HCT116 (cell line): Measurements from ENCODE around the gene PHKB. TPM values are rescaled to one million over a fixed set of nuclear protein-coding genes. Genes with fewer than 3 reads are reported as not detected.

Source experiments
- ATAC-seq: fragments of 200-7000 bp; cut with Tn5 transposase; 2 replicates; pipeline ENCODE4 v1.9.1; 2020; ENCODE audit warnings: mild to moderate bottlenecking, moderate library complexity
- BruUV-seq: library from RNA; stranded (reverse); fragments of 400-500 nt; replicated peaks from 2 replicates; lab custom pipeline; 2021; lab: Mats Ljungman, UMichigan
- CTCF ChIA-PET: fragments of 300-600 bp; sonication (Branson Sonifier 250); formaldehyde crosslinking; loops from one replicate; lab custom pipeline; 2021; ENCODE audit warnings: antibody characterized with exemption; lab: Charles Lee
- POLR2A ChIA-PET: fragments of 300-600, 350-600 bp; sonication (Branson Sonifier 250); formaldehyde crosslinking; loops from one replicate; lab custom pipeline; 2021; ENCODE audit warnings: antibody characterized with exemption; lab: Charles Lee
- RAD21 ChIA-PET, 2 experiments: fragments of 300-600 bp; sonication (Branson Sonifier 250); formaldehyde crosslinking; loops; one replicate each; lab custom pipeline; 2023; ENCODE audit warnings: low total read pairs in 2 of 2; ENCODE audit not compliant: uncharacterized antibody in 2 of 2, unreplicated experiment in 2 of 2, low non-redundant PET in 1 of 2; lab: Charles Lee
- DNase-seq: peaks from one replicate; pipeline ENCODE4 v3.0.0-alpha.2; 2010; ENCODE audit warnings: low read depth, low spot score
- H2AFZ ChIP-seq: fragments of 200-600 bp; shearing (Covaris generic), sonication (generic); 2 replicates; pipeline ENCODE4 v1.6.1; 2017; ENCODE audit warnings: low read depth, mixed run types, mixed read lengths, antibody characterized with exemption, low read length; ENCODE audit not compliant: poor library complexity, severe bottlenecking
- H3K27ac ChIP-seq: 2 replicates; pipeline ENCODE4 v1.5.1; 2012; ENCODE audit warnings: low read depth, low read length
- H3K27me3 ChIP-seq: fragments of 200-600 bp; sonication (generic); 2 replicates; pipeline ENCODE4 v1.6.1; 2016; ENCODE audit warnings: mixed run types, low read length, mixed read lengths; ENCODE audit not compliant: insufficient read depth
- H3K36me3 ChIP-seq, 2 experiments: fragments of 200-500 bp in 1 of 2; fragments of 200-600 bp in 1 of 2; sonication (Bioruptor generic) in 1 of 2; sonication (generic) in 1 of 2; 2 replicates each; pipeline versions ENCODE4 v1.5.1 to v1.6.1; 2014 to 2016; ENCODE audit warnings: low read length in 2 of 2, inconsistent platforms in 1 of 2, mixed read lengths in 1 of 2, mixed run types in 1 of 2; ENCODE audit not compliant: insufficient read depth in 2 of 2, control insufficient read depth in 1 of 2
- H3K4me1 ChIP-seq, 2 experiments: fragments of 200-600 bp in 1 of 2; sonication (generic) in 1 of 2; 2 replicates each; pipeline versions ENCODE4 v1.5.1 to v1.6.1; 2012 to 2017; ENCODE audit warnings: low read length in 2 of 2, inconsistent platforms in 1 of 2, mild to moderate bottlenecking in 1 of 2, mixed read lengths in 1 of 2, mixed run types in 1 of 2, moderate library complexity in 1 of 2; ENCODE audit not compliant: insufficient read depth in 2 of 2, control insufficient read depth in 1 of 2
- H3K4me2 ChIP-seq: fragments of 200-600 bp; sonication (generic); 2 replicates; pipeline ENCODE4 v1.6.1; 2017; ENCODE audit warnings: mixed run types, low read length, mixed read lengths
- H3K4me3 ChIP-seq, 2 experiments: fragments of 200-600 bp in 1 of 2; sonication (generic) in 1 of 2; replicated peaks in 1 of 2; 2 replicates each; pipeline ENCODE4 v1.5.1; 2011 to 2016; ENCODE audit warnings: low read length in 2 of 2, control low read depth in 1 of 2, low read depth in 1 of 2, mild to moderate bottlenecking in 1 of 2, mixed read lengths in 1 of 2, mixed run types in 1 of 2
- H3K79me2 ChIP-seq: fragments of 200-600 bp; sonication (generic); 2 replicates; pipeline ENCODE4 v1.6.1; 2017; ENCODE audit warnings: mild to moderate bottlenecking, mixed run types, low read length, moderate library complexity, mixed read lengths; ENCODE audit not compliant: insufficient read depth
- H3K9ac ChIP-seq: fragments of 200-600 bp; sonication (generic); 2 replicates; pipeline ENCODE4 v1.6.1; 2016; ENCODE audit warnings: low read length, mixed read lengths
- H3K9me2 ChIP-seq: fragments of 200-600 bp; sonication (generic), shearing (Covaris generic); 2 replicates; pipeline ENCODE4 v1.6.1; 2017; ENCODE audit warnings: mixed run types, mild to moderate bottlenecking, moderate library complexity; ENCODE audit not compliant: insufficient read depth
- H3K9me3 ChIP-seq, 2 experiments: fragments of 200-500 bp in 1 of 2; fragments of 200-600 bp in 1 of 2; sonication (Bioruptor generic) in 1 of 2; sonication (generic) in 1 of 2; 2 replicates each; pipeline ENCODE4 v1.6.1; 2014 to 2017; ENCODE audit warnings: low read length in 2 of 2, mixed read lengths in 2 of 2, inconsistent platforms in 1 of 2, low read depth in 1 of 2, mild to moderate bottlenecking in 1 of 2, mixed run types in 1 of 2, moderate library complexity in 1 of 2; ENCODE audit not compliant: control insufficient read depth in 1 of 2, insufficient read depth in 1 of 2
- H4K20me1 ChIP-seq: fragments of 200-600 bp; sonication (generic), shearing (Covaris generic); 2 replicates; pipeline ENCODE4 v1.6.1; 2017; ENCODE audit warnings: mixed run types, mild to moderate bottlenecking, moderate library complexity; ENCODE audit not compliant: insufficient read depth
- CBX3 ChIP-seq: IDR thresholded peaks from 2 replicates; pipeline ENCODE4 v1.6.1; 2012; ENCODE audit warnings: low read depth
- CEBPB ChIP-seq: IDR thresholded peaks from 2 replicates; pipeline ENCODE4 v1.6.1; 2012; ENCODE audit warnings: low read depth
- EGR1 ChIP-seq: IDR thresholded peaks from 2 replicates; pipeline ENCODE4 v1.6.1; 2012; ENCODE audit warnings: low read depth
- FOSL1 ChIP-seq: IDR thresholded peaks from 2 replicates; pipeline ENCODE4 v1.6.1; 2012; ENCODE audit warnings: low read depth
- POLR2A ChIP-seq: IDR thresholded peaks from 2 replicates; pipeline ENCODE4 v1.7.0; 2011; ENCODE audit warnings: borderline replicate concordance; ENCODE audit not compliant: insufficient read depth, insufficient read length; ENCODE audit errors: extremely low read depth
- POLR2AphosphoS5 ChIP-seq: IDR thresholded peaks from 2 replicates; pipeline ENCODE4 v1.6.1; 2011; ENCODE audit warnings: mild to moderate bottlenecking, low read depth, low read length, moderate library complexity
- RAD21 ChIP-seq: IDR thresholded peaks from 2 replicates; pipeline ENCODE4 v1.6.1; 2012; ENCODE audit warnings: low read depth, mild to moderate bottlenecking
- SIN3A ChIP-seq: IDR thresholded peaks from 2 replicates; pipeline ENCODE4 v1.6.1; 2012; ENCODE audit warnings: low read depth
- SP1 ChIP-seq: IDR thresholded peaks from 2 replicates; pipeline ENCODE4 v1.6.1; 2012; ENCODE audit warnings: low read depth
- SRF ChIP-seq: IDR thresholded peaks from 2 replicates; pipeline ENCODE4 v1.6.1; 2012; ENCODE audit warnings: low read depth
- YY1 ChIP-seq: IDR thresholded peaks from 2 replicates; pipeline ENCODE4 v1.6.1; 2011; ENCODE audit warnings: low read length, low read depth, moderate library complexity, mild to moderate bottlenecking; ENCODE audit not compliant: insufficient replicate concordance; ENCODE audit errors: extremely low read depth
- intact Hi-C: fragments of 100-400 bp; cut with micrococcal nuclease; formaldehyde crosslinking; loops from 2 replicates; pipeline ENCODE4 v1.10.0; 2022
- total RNA-seq: library from RNA; stranded (reverse); gene quantifications from one replicate; pipeline ENCODE4 v1.2.1, GENCODE V29; 2021; ENCODE audit not compliant: unreplicated experiment
- TF ChIP-seq, protein P1 (sequence below), 3 experiments: fragments of 200-600 bp in 1 of 3; sonication (generic) in 1 of 3; IDR thresholded peaks in 2 of 3; conservative IDR thresholded peaks in 1 of 3; 2 replicates each; pipeline ENCODE4 v1.5.1; 2012 to 2017; ENCODE audit warnings: low read depth in 2 of 3, low read length in 2 of 3, antibody characterized with exemption in 1 of 3, borderline replicate concordance in 1 of 3, control low read depth in 1 of 3, mild to moderate bottlenecking in 1 of 3, mixed read lengths in 1 of 3, mixed run types in 1 of 3, moderate library complexity in 1 of 3; ENCODE audit not compliant: insufficient read depth in 1 of 3
- TF ChIP-seq, protein P2 (sequence below): IDR thresholded peaks from 2 replicates; pipeline ENCODE4 v1.6.1; 2012; ENCODE audit warnings: low read depth

Gene PHKB
- total RNA-seq, 1 experiment from 2014 or later, result 30.5 TPM

DNA sequence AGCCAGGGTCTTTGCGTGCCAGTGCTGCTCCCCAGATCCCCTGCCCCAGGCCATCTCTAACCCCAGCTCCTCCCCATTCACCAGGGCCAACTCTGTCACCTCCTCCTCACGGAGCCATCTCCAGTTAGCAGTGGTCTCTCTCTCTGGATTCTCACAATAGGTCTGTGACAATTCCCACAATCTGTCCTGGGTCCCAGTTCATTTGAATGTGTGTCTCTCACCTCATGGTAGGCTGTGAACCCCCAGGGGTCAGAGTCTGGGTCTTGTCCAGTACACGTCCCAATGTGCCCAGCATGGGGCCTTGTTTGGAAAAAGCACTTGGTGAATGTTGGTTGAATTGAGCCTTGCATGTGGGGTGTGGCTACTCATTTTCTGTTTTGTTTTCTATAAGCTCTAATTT, 205.3 kb downstream of the PHKB start (continued):
- TF ChIP-seq RAD21 (no peak), YY1 (no peak), SRF (no peak), POLR2A (no peak), FOSL1 (no peak)

DNA sequence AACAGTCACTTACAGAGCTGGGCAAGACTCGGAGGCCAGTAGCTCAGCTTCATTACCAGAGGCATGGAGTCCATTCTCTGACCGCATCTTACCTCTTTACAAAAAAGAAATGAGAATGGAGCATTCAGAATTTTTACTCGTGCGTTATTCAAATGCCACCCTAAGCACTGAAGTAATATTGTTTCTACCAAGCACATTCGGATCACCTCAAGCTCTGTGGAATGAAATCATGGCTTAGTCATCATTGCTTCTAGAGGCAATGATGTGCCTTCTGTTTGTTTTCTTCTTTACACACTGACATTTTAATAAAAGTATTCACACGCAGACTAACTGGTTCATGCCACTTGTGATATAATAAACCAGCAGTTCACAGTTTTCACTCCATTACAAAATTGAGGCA, 206.8 kb downstream of the PHKB start:
- Histone ChIP-seq H3K9me3 (no peaks in the 10 kb centered on the region), H3K9me2 (no peaks in the 10 kb centered on the region), H3K4me2 (no peak overlapping the region), H2AFZ (no peak overlapping the region), H3K36me3 (no peaks in the 10 kb centered on the region), H4K20me1 (no peaks in the 10 kb centered on the region; the same call in 1 of the 2 replicates), H3K27me3 (no peaks in the 10 kb centered on the region), H3K27ac (no peak overlapping the region), H3K4me3 (no peak overlapping the region), H3K79me2 (no peaks in the 10 kb centered on the region), H3K4me1 (no peaks in the 10 kb centered on the region), H3K9ac (no peak overlapping the region)
- DNase-seq (no peak), ATAC-seq (no peak)
- intact Hi-C loops, result no loop called here
- ChIA-PET RAD21 (no interaction called here), CTCF (no interaction called here), POLR2A (no interaction called here)
- TF ChIP-seq SIN3A (no peak), POLR2A (no peak), EGR1 (no peak), CEBPB (no peak), SRF (no peak), POLR2AphosphoS5 (no peak), SP1 (no peak), CBX3 (no peak)
- TF ChIP-seq, protein P1, sequence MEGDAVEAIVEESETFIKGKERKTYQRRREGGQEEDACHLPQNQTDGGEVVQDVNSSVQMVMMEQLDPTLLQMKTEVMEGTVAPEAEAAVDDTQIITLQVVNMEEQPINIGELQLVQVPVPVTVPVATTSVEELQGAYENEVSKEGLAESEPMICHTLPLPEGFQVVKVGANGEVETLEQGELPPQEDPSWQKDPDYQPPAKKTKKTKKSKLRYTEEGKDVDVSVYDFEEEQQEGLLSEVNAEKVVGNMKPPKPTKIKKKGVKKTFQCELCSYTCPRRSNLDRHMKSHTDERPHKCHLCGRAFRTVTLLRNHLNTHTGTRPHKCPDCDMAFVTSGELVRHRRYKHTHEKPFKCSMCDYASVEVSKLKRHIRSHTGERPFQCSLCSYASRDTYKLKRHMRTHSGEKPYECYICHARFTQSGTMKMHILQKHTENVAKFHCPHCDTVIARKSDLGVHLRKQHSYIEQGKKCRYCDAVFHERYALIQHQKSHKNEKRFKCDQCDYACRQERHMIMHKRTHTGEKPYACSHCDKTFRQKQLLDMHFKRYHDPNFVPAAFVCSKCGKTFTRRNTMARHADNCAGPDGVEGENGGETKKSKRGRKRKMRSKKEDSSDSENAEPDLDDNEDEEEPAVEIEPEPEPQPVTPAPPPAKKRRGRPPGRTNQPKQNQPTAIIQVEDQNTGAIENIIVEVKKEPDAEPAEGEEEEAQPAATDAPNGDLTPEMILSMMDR (IDR thresholded peaks at IDR 0.05 in 2 of 3, conservative IDR thresholded peaks at IDR 0.05 in 1 of 3; ENCODE audit: borderline replicate concordance in 1 of 3, insufficient read depth in 1 of 3, low read depth in 2 of 3, low read length in 2 of 3), result no peak
- TF ChIP-seq, protein P2, sequence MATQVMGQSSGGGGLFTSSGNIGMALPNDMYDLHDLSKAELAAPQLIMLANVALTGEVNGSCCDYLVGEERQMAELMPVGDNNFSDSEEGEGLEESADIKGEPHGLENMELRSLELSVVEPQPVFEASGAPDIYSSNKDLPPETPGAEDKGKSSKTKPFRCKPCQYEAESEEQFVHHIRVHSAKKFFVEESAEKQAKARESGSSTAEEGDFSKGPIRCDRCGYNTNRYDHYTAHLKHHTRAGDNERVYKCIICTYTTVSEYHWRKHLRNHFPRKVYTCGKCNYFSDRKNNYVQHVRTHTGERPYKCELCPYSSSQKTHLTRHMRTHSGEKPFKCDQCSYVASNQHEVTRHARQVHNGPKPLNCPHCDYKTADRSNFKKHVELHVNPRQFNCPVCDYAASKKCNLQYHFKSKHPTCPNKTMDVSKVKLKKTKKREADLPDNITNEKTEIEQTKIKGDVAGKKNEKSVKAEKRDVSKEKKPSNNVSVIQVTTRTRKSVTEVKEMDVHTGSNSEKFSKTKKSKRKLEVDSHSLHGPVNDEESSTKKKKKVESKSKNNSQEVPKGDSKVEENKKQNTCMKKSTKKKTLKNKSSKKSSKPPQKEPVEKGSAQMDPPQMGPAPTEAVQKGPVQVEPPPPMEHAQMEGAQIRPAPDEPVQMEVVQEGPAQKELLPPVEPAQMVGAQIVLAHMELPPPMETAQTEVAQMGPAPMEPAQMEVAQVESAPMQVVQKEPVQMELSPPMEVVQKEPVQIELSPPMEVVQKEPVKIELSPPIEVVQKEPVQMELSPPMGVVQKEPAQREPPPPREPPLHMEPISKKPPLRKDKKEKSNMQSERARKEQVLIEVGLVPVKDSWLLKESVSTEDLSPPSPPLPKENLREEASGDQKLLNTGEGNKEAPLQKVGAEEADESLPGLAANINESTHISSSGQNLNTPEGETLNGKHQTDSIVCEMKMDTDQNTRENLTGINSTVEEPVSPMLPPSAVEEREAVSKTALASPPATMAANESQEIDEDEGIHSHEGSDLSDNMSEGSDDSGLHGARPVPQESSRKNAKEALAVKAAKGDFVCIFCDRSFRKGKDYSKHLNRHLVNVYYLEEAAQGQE, result no peak
- BruUV-seq, result no TSS peak
